Measurements from ENCODE around the gene CBR4.

DNA sequence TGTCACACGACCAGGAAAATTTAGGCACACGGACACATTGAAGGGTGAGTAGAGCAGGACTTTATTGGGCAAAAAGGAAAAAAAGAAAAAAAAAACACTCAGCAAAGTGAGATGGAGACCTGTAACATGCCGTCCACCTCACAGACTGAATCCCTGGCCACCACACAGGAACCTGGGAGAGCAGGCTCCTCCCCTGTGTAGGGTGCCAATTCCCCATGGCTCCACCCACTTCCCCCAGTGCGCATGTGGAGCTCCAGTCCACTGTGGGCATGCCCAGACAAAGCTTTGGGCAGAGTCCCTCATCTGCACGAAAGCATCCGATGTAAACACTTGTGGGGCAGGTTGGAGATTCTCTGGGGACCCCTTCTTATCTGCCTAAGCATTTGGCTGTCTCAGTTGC lies 23.6 kb upstream of the CBR4 start:
- no peak for TF ChIP-seq EZH2 (IDR thresholded peaks at IDR 0.05)
- no peak for TF ChIP-seq POLR2AphosphoS5 (IDR thresholded peaks at IDR 0.05; ENCODE audit: borderline replicate concordance, low read depth, low read length)
- TF ChIP-seq FOXP2 (optimal IDR thresholded peaks at IDR 0.05; ENCODE audit: control extremely low read depth, extremely low read length, insufficient read depth): no peak

All from SK-N-MC (cell line).